HG03571 (cell line): Measurements from ENCODE around the gene ANKS1A.
"Not testable (repeated sequence)": the region's sequence is repeated elsewhere in the genome, so short reads cannot be mapped to it uniquely, and the experiment has no call there.

Experiments used
- ATAC-seq: cut with Tn5 transposase; IDR thresholded peaks from one replicate; pipeline ENCODE4 v1.9.1; 2021; ENCODE audit not compliant: unreplicated experiment

Gene ANKS1A

DNA sequence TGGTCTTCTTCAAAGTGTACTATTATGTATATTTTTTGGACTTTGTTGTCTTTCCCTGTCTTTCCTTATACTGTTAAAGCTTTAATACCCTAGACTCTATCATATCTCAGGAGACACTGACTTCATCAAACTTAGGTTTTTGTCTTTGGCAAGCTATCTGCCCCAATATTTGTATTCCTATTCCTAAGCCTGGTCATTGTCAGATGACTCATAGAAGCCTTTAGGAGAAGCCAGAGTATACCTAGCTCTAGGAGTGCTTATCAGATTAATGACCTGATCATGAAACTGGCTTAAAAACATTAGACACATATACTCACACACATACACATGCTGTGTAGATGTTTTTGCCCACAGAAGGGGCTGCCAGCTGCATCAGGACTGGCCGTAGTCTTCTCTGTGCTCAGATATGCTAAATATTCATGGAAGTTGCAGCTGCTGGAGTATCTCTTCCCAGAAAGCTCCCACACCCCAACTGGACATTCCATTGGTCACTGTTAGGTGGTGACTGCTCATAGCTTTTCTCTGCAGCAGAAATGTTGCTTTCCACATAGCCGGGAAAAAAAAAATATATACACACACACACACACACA is 102.0 kb downstream of the ANKS1A start:
- ATAC-seq = no peak

DNA sequence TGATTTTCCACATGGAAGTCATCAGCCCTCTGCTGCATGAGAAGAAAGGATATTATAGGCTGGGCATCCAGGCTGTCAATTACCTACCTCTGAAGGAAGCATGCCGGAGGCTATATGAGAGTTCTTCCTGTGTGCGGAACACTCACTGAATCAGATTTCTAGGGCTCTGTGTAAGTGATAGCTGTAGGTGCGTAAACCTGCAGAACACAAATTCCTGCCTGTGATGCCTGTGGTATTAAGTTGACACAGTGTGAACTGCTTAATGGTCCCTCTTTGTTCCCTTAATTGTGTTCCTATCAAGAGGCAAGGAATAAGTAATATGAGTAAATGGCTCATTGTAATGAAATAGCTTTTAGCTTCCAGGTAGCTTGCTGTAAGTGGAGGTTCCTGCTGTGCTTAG is 103.3 kb downstream of the ANKS1A start:
- no peak for ATAC-seq

DNA sequence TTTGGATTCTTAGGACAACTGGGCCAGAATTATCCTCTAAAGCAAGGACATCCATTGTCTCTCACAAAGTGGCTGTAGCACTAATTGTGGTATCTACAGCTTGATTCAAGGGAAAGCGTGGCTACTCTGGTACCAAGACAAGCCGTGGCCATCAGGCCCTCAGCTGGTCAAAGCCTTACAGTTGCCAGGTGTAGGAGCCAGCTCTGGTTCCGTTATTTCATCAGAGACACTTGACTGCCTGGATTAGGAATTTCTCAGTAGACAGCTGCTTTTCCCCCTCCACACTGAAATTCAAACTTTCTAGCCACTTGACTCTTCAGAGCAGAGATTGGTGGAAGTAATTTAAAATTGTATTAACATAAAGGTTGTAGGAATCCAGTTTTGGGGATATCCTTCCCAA is 104.2 kb downstream of the ANKS1A start:
- no peak for ATAC-seq

DNA sequence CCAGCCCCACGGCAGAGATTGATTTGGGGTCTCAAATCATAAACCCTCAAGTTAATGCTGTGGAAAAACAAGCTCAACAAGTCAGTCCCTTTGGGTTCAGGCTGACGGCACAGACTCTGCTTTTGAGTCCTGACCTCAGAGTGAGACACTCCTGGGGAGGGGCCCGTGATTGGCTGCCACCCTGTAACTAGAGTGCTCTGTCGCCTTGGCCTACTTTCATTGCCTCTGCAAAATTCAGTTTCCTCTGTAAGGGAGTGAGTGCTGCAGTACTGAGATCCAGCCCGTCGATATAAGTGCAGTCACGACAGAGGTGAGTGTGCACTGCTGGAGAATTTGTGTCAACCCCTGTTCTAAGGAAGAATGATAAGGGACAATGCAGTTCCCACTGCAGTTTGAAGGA is 105.6 kb downstream of the ANKS1A start:
- ATAC-seq = no peak

DNA sequence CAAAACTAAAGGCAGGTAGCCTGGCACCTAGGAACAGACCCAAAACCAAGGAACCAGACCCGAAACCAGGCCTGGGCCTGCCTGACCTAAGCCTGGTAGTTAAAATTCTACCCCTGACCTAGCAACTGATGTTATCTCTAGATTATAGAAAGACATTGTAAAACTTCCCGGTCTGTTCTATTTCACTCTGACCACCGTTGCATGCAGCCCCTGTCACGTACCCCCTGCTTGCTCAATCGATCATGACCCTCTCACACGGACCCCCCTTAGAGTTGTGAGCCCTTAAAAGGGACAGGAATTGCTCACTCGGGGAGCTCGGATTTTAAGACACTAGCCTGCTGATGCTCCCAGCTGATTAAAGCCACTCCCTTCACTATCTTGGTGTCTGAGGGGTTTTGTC is 109.4 kb downstream of the ANKS1A start:
- ATAC-seq = not testable (repeated sequence)

DNA sequence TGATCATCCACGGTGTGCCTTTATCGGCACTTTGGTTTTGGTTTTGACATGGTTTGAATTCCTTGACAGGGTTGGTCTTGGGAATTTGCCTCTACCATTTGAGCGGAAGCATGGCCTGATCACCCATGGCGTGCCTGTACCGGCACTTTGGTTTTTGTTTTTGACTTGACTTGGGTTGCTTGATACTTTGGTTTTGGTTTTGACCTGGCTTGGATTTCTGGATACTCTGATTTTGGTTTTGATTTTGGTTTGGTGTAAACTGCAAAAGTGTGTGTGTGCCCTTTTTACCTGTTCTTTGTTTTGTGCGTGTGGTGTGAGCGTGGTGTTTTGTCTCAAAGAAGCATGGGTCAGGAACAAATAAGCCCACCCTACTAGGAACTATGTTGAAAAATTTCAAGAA is 110.1 kb downstream of the ANKS1A start:
- ATAC-seq = not testable (repeated sequence)

DNA sequence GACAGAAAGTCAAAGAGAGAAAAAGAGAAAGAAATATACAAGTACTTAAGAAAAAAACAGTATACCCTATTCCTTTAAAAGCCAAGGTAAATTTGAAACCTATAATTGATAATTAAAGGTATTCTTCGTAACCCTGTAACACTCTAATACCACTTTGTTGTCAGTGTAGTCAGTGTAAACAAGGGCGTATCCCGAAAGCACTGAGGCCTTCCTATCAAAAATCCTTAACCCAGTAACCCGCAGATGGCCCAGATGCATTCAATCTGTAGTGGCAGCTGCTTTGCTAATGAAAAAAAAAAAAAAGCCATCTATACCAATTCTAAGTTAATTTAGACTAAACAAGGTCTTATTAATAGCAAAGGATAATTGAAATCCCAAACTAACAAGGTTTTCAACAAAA is 110.9 kb downstream of the ANKS1A start:
- not testable (repeated sequence) for ATAC-seq

DNA sequence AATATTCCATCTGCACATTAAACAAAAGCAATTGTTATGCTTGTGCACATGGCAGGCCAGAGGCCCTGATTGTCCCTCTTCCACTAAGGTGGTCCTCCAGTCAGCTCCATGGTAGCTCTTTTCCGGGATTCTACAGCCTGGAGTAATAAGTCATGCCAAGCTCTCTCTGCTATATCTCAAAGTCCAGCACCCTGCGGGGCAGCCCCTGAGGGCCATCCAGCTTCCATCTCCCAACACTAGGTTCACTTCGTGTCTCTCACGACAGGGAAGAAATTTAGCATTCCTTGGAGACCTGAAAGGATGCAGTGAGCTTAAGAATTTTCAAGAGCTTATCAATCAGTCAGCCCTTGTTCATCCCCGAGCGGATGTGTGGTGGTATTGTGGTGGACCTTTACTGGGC is 112.3 kb downstream of the ANKS1A start:
- ATAC-seq = not testable (repeated sequence)

DNA sequence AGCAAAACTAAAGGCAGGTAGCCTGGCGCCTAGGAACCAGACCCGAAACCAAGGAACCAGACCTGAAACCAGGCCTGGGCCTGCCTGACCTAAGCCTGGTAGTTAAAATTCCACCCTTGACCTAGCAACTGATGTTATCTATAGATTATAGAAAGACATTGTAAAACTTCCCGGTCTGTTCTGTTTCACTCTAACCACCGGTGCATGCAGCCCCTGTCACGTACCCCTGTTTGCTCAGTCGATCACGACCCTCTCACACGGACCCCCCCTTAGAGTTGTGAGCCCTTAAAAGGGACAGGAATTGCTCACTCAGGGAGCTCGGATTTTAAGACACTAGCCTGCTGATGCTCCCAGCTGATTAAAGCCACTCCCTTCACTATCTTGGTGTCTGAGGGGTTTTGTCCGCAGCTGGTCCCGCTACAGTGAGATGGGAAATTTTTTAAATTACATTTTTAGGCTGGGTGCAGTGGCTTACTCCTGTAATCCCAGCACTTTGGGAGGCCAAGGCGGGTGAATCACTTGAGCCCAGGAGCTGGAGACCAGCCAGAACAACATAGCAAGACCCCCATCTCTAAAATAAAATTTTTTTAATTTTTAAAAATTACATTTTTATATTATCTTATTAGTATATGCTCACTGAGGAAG is 115.0 kb downstream of the ANKS1A start:
- ATAC-seq = not testable (repeated sequence)

DNA sequence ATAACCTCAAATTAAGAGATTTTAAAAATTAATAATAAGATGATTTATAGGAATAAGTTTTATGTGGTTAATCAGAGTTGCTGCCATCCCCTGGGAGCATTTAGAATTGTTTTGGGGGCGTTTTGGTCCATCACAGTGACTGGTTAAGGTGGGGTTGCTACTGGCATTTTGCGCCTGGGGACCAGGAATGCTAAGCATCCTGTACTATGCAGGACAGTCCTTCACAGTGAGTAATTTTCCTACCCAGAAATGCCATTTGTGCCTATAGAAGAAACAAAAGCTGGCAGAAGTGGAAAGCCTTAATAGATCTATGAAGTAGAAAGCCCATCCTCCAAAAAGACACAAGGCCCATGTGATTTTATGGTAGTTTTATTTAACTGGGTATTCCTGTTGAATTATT is 118.0 kb downstream of the ANKS1A start:
- no peak for ATAC-seq

DNA sequence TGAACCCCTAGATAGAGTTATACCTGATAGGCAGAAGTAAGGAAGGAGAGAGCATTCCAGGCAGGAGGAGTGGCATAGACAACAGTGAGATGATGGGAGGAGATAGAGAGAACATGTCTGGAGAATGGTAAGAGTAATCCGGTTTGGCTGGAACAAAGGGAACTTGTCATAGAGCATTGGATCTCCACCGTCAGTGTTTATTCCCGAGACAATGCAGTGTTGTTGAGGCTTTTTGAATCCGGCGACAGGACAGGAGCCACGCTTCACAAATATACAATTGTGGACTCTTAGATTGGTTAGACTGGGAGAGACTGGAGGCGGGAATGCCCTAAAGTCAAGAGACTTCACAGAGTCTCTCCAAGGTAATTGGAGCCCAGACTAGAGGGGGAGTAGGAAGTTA is 119.8 kb downstream of the ANKS1A start:
- no peak for ATAC-seq

DNA sequence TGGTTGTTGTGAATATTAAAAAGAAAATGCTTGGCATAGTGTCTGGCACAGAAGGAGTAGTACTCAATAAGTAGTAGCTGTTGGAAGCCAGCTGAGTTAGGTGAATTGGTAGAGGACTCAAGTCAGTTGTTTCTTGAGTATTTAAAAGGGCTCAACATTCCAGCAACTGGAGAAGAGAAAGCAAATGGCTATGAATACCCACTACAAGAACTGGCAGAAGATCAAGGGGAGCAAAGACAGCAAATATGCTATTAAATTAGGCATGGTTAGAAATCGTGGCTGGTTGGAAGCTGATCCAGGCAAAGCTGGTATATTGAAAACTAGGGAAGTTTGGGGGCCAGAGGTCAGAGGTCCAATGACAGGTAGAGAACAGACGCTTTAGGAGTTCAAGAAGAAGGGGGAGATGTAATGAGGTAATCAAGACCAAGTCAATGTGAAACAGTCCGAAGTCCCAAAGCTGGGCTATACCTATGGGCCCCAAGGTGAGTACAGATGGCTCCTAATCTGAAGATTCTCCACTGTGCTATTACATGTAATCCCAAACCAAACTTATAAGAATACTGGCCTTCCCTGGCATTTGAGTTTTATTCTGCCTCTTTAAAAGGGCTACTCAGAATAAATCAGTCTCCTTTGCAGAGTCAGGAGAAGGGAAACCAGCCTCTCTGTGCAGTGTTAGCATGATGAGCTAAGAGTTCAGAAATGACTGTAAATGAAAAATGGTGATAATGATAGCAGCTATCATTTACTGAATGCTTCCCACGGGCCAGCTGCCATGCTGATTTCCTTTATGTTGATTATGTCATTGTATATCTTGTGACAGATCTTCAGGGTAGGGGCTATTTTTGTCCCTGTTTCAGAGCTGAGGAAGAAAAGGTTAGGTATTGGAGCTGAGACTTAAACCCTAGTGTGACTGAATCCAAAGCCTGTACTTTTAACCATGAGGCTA is 122.3 kb downstream of the ANKS1A start:
- no peak for ATAC-seq

DNA sequence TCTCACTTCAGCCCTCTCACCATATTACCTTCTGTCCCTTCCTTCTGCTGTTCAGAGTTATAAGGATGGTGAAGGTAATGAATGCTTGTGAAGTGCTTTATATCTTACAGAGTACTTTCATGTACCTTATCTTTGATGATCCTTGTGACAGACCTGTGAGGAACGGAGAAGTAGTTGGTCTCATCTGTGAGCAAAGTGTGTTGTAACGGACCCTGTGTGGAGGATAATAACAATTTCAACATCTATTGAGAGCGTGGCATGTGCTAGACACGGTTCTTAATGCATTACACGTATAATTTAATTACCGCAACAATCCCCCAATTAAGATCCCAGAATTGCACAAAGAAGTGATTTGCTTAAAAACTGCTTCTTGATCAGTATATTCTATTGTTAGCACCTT is 124.6 kb downstream of the ANKS1A start:
- no peak for ATAC-seq

DNA sequence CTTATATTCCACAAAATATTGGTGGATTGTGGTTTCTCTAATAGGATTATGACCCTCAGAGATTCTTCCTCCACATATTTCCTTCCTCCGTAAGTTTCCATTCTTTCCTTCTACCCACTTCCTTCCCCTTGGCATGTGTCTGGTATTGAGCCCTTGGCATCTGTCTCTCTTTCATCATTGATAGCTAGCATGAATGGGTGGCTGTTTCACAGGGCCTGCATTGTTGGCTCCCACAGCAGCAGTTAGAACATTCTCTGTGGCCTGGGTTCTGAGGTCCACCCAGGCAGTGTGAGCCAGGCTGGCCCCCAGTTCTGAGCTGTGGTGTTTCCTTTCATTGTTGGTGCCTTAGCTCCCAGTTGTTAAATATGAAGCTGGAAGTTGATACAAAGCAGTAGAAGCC is 125.3 kb downstream of the ANKS1A start:
- ATAC-seq = no peak

DNA sequence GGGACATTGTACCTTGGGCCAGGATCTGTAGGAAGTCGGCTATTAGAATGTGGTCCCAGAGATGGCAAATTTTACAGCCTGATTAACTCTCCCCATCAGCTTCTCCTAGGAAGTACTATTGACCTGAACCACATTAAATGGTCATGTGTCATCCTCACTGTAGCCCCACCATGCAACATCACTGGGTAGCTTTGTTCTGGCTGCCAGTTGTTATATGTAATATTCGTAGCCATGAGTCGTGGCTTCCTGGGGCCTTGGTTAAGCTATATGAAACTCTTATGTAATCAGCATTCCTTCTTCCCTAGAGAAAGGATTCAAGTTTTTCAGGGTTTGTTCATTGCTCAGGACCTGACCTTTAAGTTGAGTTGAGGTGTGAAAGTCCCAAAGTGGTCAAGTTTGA is 125.7 kb downstream of the ANKS1A start:
- no peak for ATAC-seq

DNA sequence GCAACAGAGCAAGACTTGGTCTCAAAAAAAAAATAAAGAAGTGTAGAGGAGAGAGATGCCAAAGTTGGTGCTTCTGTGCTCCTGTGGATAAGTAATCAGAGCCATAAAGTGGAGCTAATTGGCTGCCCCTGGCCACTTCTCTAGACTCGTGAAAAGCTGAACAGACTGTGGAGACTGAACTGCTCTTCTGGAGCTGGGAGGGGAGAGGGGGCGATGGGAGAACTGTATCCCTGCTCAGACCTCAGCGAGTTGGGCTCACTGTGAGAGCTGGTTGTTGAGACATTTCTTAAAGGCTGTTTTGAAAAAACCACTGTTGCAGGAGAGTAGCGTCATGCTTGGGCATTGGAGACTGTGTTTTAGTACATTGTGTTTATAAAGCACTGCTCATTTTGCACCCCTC is 126.4 kb downstream of the ANKS1A start:
- no peak for ATAC-seq

DNA sequence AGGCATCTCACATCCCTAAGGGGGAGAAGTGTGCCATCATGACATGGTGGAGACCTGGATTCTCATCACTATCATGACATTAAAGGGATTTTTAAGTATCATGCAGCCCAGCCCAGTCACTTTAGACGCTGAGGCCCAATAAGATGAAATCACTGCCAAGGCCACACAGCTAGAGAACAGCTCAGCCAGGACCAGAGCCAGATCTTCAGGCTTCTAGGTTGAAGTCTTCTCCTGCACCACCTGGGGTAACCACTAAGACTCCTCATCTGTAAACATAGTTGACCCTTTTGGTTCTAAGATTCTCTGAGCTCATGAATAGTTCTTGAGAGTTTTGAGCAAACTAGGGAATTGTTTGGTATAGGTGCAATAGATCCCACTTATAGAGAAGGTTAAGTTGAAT is 126.9 kb downstream of the ANKS1A start:
- ATAC-seq = no peak

DNA sequence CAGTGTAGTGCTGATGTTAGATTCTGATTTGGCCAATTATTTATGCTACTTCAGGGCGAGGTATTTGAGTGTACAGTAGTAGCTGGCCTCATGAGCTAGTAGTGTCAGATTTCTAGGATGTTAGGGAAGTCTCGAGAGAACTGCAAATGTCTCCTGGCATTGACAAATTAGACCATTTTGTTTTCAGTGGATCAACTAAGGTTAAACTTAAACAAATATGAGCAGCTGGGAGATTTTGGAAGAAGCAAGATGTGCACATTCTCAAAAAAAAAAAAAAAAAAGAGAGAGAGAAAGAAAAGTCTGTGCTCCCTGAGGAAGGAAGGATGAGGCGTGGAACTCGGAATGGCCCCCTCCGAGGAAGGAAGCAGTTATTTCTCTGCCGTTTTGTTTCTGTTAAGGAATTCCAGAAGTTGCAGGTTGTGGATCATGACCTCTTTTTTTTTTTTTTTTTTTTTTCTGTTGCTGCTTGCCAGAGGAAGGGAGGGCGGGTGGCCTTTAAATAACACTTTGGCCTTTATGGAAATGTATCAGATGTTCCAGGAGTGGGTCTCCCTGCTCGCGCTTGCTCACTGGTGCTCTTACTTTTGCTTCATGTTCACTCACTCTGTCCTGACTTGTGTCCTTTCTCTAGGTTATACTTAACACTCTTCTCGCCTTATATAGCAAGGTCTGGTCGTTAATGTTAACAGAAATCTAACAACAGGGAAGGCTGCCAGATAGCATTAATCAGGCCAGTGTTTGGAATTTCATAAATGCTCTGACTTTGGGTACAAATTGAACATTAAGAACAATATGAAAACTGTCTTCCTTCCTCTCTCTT is 127.7 kb downstream of the ANKS1A start:
- no peak for ATAC-seq

DNA sequence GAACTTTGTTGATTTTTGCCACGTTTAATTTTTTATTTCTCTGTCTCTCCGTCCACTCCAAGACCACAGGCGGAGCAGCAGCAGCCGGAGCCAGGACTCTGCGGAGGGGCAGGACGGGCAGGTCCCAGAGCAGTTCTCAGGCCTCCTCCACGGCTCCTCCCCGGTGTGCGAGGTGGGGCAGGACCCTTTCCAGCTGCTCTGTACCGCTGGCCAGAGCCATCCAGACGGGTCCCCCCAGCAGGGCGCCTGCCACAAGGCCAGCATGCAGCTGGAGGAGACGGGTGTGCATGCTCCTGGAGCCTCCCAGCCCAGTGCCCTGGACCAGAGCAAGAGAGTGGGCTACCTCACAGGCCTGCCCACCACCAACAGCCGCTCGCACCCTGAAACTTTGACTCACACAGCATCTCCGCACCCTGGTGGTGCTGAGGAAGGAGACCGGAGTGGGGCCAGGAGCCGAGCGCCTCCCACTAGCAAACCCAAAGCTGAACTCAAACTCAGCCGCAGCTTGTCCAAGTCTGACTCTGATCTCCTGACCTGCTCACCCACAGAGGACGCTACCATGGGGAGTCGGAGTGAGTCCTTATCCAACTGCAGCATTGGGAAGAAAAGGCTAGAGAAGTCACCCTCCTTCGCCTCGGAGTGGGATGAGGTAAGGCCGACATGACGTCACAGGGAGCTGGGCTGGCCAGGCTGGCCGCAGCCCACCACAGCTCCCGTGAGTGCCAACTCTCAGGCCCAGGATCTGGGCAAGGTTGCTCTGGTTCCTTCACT is 128.5 kb downstream of the ANKS1A start:
- no peak for ATAC-seq

DNA sequence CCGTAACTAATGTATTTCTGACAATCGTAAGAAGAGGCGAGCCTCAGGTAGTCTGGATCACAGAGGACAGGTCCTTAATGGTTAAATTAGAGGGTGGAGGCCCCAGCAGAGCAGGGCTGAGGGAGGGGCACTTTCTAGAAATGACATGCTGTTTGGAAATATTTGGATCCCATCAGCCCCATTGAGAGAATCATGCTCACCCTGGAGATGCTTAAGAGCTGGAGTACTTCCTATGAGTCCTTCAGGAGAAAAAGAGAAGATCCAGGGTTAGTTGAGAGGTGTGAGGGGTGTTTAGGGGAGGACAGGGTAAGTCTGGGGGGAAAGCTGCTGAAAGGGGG is 129.1 kb downstream of the ANKS1A start:
- ATAC-seq = no peak

DNA sequence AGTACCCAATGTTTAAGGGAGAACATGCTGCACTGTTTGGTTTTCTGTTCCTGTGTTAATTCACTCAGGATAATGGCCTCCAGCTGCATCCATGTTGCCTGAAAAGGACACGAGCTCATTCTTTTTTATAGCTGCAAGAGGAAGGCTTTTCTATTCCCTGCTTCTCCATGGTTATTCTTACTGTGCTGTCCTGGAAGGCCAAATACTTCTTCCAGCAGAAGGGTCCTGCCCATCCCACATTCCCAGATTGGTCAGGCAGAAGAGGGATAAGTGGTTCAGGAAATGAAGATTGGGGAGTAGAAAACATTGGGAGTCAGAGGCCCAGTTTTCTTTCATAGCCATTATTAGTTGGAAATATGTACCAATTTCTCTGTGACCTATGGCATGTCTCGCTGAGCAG is 129.7 kb downstream of the ANKS1A start:
- no peak for ATAC-seq
